PC-3 (cell line): ENCODE measurements around the gene RMDN3. TPM values are rescaled to one million over a fixed set of nuclear protein-coding genes. Genes with fewer than 3 reads are reported as not detected.

ENCODE experiments used
- ATAC-seq: fragments of 200-7000 bp; cut with Tn5 transposase; 2 replicates; pipeline ENCODE4 v1.9.1; 2020; ENCODE audit warnings: mild to moderate bottlenecking, moderate library complexity
- Bru-seq: library from RNA; stranded (reverse); fragments of 400-500 nt; gene quantifications from one replicate; lab custom pipeline; 2021; lab: Mats Ljungman, UMichigan
- BruChase-seq, 2 experiments: library from RNA; stranded (reverse); fragments of 400-500 nt; gene quantifications; one replicate each; lab custom pipeline; 2021; lab: Mats Ljungman, UMichigan
- BruUV-seq: library from RNA; stranded (reverse); fragments of 400-500 nt; replicated peaks from 2 replicates; lab custom pipeline; 2021; lab: Mats Ljungman, UMichigan
- CTCF ChIA-PET: fragments of 300-600 bp; sonication (Branson Sonifier 250); formaldehyde crosslinking; loops from one replicate; lab custom pipeline; 2022; ENCODE audit warnings: antibody characterized with exemption; lab: Charles Lee
- POLR2A ChIA-PET: fragments of 300-600 bp; sonication (Branson Sonifier 250); formaldehyde crosslinking; loops from one replicate; lab custom pipeline; 2022; ENCODE audit warnings: antibody characterized with exemption; ENCODE audit not compliant: unreplicated experiment; lab: Charles Lee
- DNase-seq: peaks from one replicate; pipeline ENCODE4 v3.0.0-alpha.2; 2015
- H2AFZ ChIP-seq: fragments of 300-600 bp; sonication (generic); 2 replicates; pipeline ENCODE4 v1.6.0; 2016; ENCODE audit warnings: antibody characterized with exemption, low read length
- H3F3A ChIP-seq: fragments of 300-600 bp; sonication (generic); one replicate; pipeline ENCODE4 v1.6.0; 2017; ENCODE audit warnings: antibody characterized with exemption, low read length, control low read depth, mild to moderate bottlenecking; ENCODE audit not compliant: unreplicated experiment
- H3K27ac ChIP-seq: fragments of 300-600 bp; sonication (generic); 2 replicates; pipeline ENCODE4 v1.5.1; 2016; ENCODE audit warnings: mild to moderate bottlenecking, low read length
- H3K27me3 ChIP-seq: fragments of 300-600 bp; sonication (generic); 2 replicates; pipeline ENCODE4 v1.6.1; 2016; ENCODE audit warnings: low read length, mixed read lengths
- H3K36me3 ChIP-seq: fragments of 300-600 bp; sonication (generic); 2 replicates; pipeline ENCODE4 v1.6.1; 2016; ENCODE audit warnings: low read depth, mixed run types, low read length, mixed read lengths
- H3K4me1 ChIP-seq: fragments of 300-600 bp; sonication (generic); 2 replicates; pipeline ENCODE4 v1.5.1; 2016; ENCODE audit warnings: low read length; ENCODE audit not compliant: insufficient read depth
- H3K4me2 ChIP-seq: fragments of 300-600 bp; sonication (generic); 2 replicates; pipeline ENCODE4 v1.6.0; 2016; ENCODE audit warnings: low read length
- H3K4me3 ChIP-seq: fragments of 300-600 bp; sonication (generic); 2 replicates; pipeline ENCODE4 v1.5.1; 2016; ENCODE audit warnings: mild to moderate bottlenecking, low read length, mixed read lengths
- H3K79me2 ChIP-seq: fragments of 300-600 bp; sonication (generic); 2 replicates; pipeline ENCODE4 v1.6.1; 2017; ENCODE audit warnings: low read length, mixed read lengths
- H3K9ac ChIP-seq: fragments of 300-600 bp; sonication (generic); 2 replicates; pipeline ENCODE4 v1.6.0; 2016; ENCODE audit warnings: mild to moderate bottlenecking, low read length
- H3K9me2 ChIP-seq: fragments of 300-600 bp; sonication (generic); replicated peaks from 2 replicates; pipeline ENCODE4 v1.6.1; 2016; ENCODE audit warnings: mixed run types, low read length, mixed read lengths
- H3K9me3 ChIP-seq: fragments of 300-600 bp; sonication (generic); 2 replicates; pipeline ENCODE4 v1.6.1; 2016; ENCODE audit warnings: low read length, mixed read lengths
- H4K20me1 ChIP-seq: fragments of 300-600 bp; sonication (generic); 2 replicates; pipeline ENCODE4 v1.6.1; 2016; ENCODE audit warnings: low read length, mixed read lengths
- CTCF ChIP-seq: fragments of 300-600 bp; sonication (generic); conservative IDR thresholded peaks from 2 replicates; pipeline ENCODE4 v1.5.1; 2017; ENCODE audit warnings: antibody characterized with exemption, low read depth, mild to moderate bottlenecking, low read length
- EZH2 ChIP-seq: fragments of 300-600 bp; sonication (generic); IDR thresholded peaks from one replicate; pipeline ENCODE4 v1.6.1; 2017; ENCODE audit warnings: antibody characterized with exemption, mild to moderate bottlenecking, low read length; ENCODE audit not compliant: unreplicated experiment
- EZH2phosphoT487 ChIP-seq: fragments of 300-600 bp; sonication (generic); IDR thresholded peaks from 2 replicates; pipeline ENCODE4 v1.6.1; 2018; ENCODE audit warnings: mild to moderate bottlenecking, antibody characterized with exemption, low read length, borderline replicate concordance
- intact Hi-C: fragments of 100-400 bp; cut with micrococcal nuclease; formaldehyde crosslinking; loops from 2 replicates; pipeline ENCODE4 v1.9.0; 2023
- long read RNA-seq: library from polyadenylated mRNA; unstranded; transcript quantifications from one replicate; pipeline ENCODE4 v2.0.0, GENCODE V29; 2021; ENCODE audit not compliant: unreplicated experiment
- total RNA-seq: library from RNA; depleted of rRNA; stranded (reverse); fragments of >200 nt; gene quantifications from 2 replicates; pipeline ENCODE4 v1.2.3, GENCODE V29; 2014; rRNA removed

Gene RMDN3
- total RNA-seq, result 21.4 and 34.0 TPM in 2 replicates
- Bru-seq, nascent RNA, result percentile 74 among the genes with signal in this experiment
- percentile 85 among the genes with signal in this experiment for BruChase-seq, experiment 1, labeled RNA remaining after a 6-hour chase
- percentile 88 among the genes with signal in this experiment for BruChase-seq, experiment 2, labeled RNA remaining after a 2-hour chase
- long read RNA-seq, transcript RMDN3-202 (13 exons, 2,251 nt), result major isoform, 66 of 129 reads
- long read RNA-seq, partial matches to known transcripts, result 13 of 129 reads
- long read RNA-seq, other reads (novel, unspliced or antisense), result 47 of 129 reads

GRCh38 chr15:40754883-40755811, at the start of gene RMDN3:
Gene RMDN3, minus strand, starts transcription at chr15:40755254. Its CDS starts 471 bp downstream, at chr15:40754783.
- TF ChIP-seq EZH2phosphoT487, result no peak
- TF ChIP-seq EZH2, result no peak
- TF ChIP-seq CTCF, result no peak
- TSS peak; percentile 99 for BruUV-seq

GRCh38 chr15:40803688-40804087, 48.6 kb upstream of the RMDN3 start:
- Histone ChIP-seq H2AFZ (no peak overlapping the region), H4K20me1 (no peaks in the 10 kb centered on the region), H3K4me1 (peaks cover 13% of the 10 kb centered on the region), H3K9ac (no peak overlapping the region), H3K36me3 (0 out of 2 replicates have a peak, but pooled peaks cover 3% of the 10 kb centered on the region), H3K9me2 (no peaks in the 10 kb centered on the region), H3K79me2 (peaks cover 45% of the 10 kb centered on the region), H3K27me3 (no peaks in the 10 kb centered on the region), H3K27ac (no peak overlapping the region), H3K4me3 (no peak overlapping the region), H3F3A (no peaks in the 10 kb centered on the region), H3K4me2 (no peak overlapping the region), H3K9me3 (no peaks in the 10 kb centered on the region)
- TF ChIP-seq CTCF (peak; percentile 16; the same call in 1 of the 2 replicates), EZH2phosphoT487 (no peak)
- DNase-seq (no peak), ATAC-seq (no peak)
- no TSS peak for BruUV-seq
- ChIA-PET CTCF (no interaction called here), POLR2A (no interaction called here)
- intact Hi-C loops, result no loop called here

More at GRCh38 chr15:40754883-40755811, at the start of gene RMDN3:
- Histone ChIP-seq H3K79me2 (peaks cover 47% of the 10 kb centered on the region), H3K27ac (peak within 1 kb of the TSS; percentile 60), H3K9me3 (no peaks in the 10 kb centered on the region), H3K4me1 (peaks cover 12% of the 10 kb centered on the region), H3K4me3 (peak within 1 kb of the TSS; percentile 91), H3K27me3 (no peaks in the 10 kb centered on the region), H3K36me3 (peaks cover 12% of the 10 kb centered on the region; the same call in 1 of the 2 replicates), H3F3A (no peaks in the 10 kb centered on the region), H3K9ac (peak within 1 kb of the TSS; percentile 92), H3K4me2 (peak within 1 kb of the TSS; percentile 85), H2AFZ (peak within 1 kb of the TSS; percentile 79), H4K20me1 (no peaks in the 10 kb centered on the region), H3K9me2 (no peaks in the 10 kb centered on the region)
- DNase-seq (peak; percentile 97), ATAC-seq (peak; percentile 85)
- ChIA-PET CTCF (no interaction called here), POLR2A (interaction anchor here (0.6 to 1.1 kb wide), 2 partner anchors 22 to 23 kb away, joined by 3 to 4 read pairs; no protein-coding TSS in a partner anchor)
- intact Hi-C loops, result loop anchor here (1.0 kb wide), 1 partner anchor 9 kb away; the partner anchor contains the start of gene GCHFR
